ENCODE measurements around the gene MAB21L4.

The MAB21L4 gene

GRCh38 chr2:240856151-240856980, 39.6 kb downstream of the MAB21L4 start:
- no peak overlapping the region for H3K4me3 ChIP-seq (ENCODE audit: low read depth, low read length)
- TF ChIP-seq CTCF (IDR thresholded peaks at IDR 0.05; ENCODE audit: insufficient read depth, low read length, missing control alignments) = no peak
- CTCF ChIA-PET = no interaction called here
- DNase-seq (ENCODE audit: low read depth, low spot score) = no peak
- POLR2A ChIA-PET = no interaction called here

GRCh38 chr2:240855670-240856069, 40.3 kb downstream of the MAB21L4 start:
- POLR2A ChIA-PET = no interaction called here
- no peak for DNase-seq (ENCODE audit: low read depth, low spot score)

GRCh38 chr2:240852671-240853314, 43.2 kb downstream of the MAB21L4 start:
- POLR2A ChIA-PET = interaction anchor here (0.6 kb wide), 1 partner anchor 367 kb away, joined by 4 read pairs; no protein-coding TSS in a partner anchor

More at GRCh38 chr2:240855670-240856069, 40.3 kb downstream of the MAB21L4 start:
- TF ChIP-seq CTCF (IDR thresholded peaks at IDR 0.05; ENCODE audit: insufficient read depth, low read length, missing control alignments) = no peak
- CTCF ChIA-PET = interaction anchor here (1.7 kb wide), 1 partner anchor 12 kb away, joined by 3 read pairs; no protein-coding TSS in a partner anchor
- H3K4me3 ChIP-seq (ENCODE audit: low read depth, low read length) = no peak overlapping the region

GRCh38 chr2:240851078-240851991, 44.6 kb downstream of the MAB21L4 start:
- DNase-seq (ENCODE audit: low read depth, low spot score) = peak; percentile 10
- POLR2A ChIA-PET = interaction anchor here (1.1 to 1.3 kb wide), 2 partner anchors 11 to 709 kb away, joined by 3 to 4 read pairs; no protein-coding TSS in a partner anchor
- peak; percentile 89 for TF ChIP-seq CTCF (IDR thresholded peaks at IDR 0.05; ENCODE audit: insufficient read depth, low read length, missing control alignments)

More at GRCh38 chr2:240852671-240853314, 43.2 kb downstream of the MAB21L4 start:
- no peak for DNase-seq (ENCODE audit: low read depth, low spot score)
- CTCF ChIA-PET = interaction anchor here (2.1 to 2.5 kb wide), 2 partner anchors 10 to 13 kb away, joined by 9 to 41 read pairs; no protein-coding TSS in a partner anchor
- no peak overlapping the region for H3K4me3 ChIP-seq (ENCODE audit: low read depth, low read length)
- TF ChIP-seq CTCF (IDR thresholded peaks at IDR 0.05; ENCODE audit: insufficient read depth, low read length, missing control alignments) = no peak

GRCh38 chr2:240850756-240851077, 45.2 kb downstream of the MAB21L4 start:
- H3K4me3 ChIP-seq (ENCODE audit: low read depth, low read length) = no peak overlapping the region
- TF ChIP-seq CTCF (IDR thresholded peaks at IDR 0.05; ENCODE audit: insufficient read depth, low read length, missing control alignments) = no peak
- ChIA-PET POLR2A (interaction anchor here (1.1 to 1.3 kb wide), 2 partner anchors 10 to 709 kb away, joined by 3 to 4 read pairs; no protein-coding TSS in a partner anchor), CTCF (interaction anchor here (0.7 to 3.6 kb wide), 32 partner anchors 10 to 1028 kb away, joined by 3 to 45 read pairs (median 4); no protein-coding TSS in a partner anchor)
- DNase-seq (ENCODE audit: low read depth, low spot score) = no peak

More at GRCh38 chr2:240851078-240851991, 44.6 kb downstream of the MAB21L4 start:
- CTCF ChIA-PET = interaction anchor here (0.6 to 3.6 kb wide), 40 partner anchors 11 to 1027 kb away, joined by 3 to 45 read pairs (median 4); no protein-coding TSS in a partner anchor
- no peak overlapping the region for H3K4me3 ChIP-seq (ENCODE audit: low read depth, low read length)
